ENCODE measurements around the gene CLN6. TPM values are rescaled to one million over a fixed set of nuclear protein-coding genes. Genes with fewer than 3 reads are reported as not detected.
A peak's percentile ranks its signal among the peaks of the same experiment; 100 is the strongest.

The CLN6 gene
- total RNA-seq, 2 experiments from 2014 or later = 8.0 to 8.1 TPM

DNA sequence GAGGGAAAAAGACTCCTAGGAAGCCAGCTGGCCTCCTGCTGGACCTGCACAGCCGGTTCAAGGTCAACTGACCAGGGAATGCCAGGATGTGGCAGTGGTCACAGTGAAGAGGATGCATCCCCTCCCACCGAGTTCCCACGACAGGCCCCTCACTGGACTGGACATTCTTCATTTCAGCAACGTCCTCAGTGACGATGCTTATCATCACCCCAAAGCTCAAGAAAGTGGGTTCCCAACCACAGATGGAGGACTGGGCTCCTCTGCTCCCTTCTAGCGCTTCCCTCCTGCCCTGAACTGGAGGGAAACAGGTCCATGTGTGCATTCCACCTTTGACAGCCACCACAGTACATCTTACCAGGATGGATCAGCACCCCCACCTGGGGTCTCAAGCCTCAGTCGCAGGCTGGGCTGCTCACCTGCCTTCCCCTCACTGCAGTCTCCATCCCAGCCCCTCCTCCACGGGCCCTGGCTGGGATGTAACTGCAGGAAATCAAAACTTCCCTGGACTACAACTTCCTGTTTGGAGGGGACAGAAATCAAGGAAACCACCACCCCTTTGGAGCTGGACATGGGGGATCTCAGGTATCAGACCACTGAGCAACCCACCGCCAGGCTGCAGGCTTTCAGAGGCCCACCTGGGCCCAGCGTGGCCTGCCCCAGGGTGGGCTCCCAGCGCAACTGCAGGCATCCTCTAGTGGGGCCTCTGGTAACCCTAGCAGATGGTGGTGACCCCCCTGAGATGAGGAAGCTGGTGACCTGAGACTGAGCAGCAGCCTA, 31.7 kb downstream of the CLN6 start:
- Histone ChIP-seq H3K27me3 (ENCODE audit: control insufficient read depth in 1 of 2, insufficient read depth in 2 of 2, low read length in 2 of 2) (no peaks in the 10 kb centered on the region), H3K36me3 (ENCODE audit: insufficient read depth, low read length) (peaks cover 7% of the 10 kb centered on the region), H3K27ac (ENCODE audit: low read depth in 1 of 2, low read length in 2 of 2) (no peak overlapping the region), H3K4me3 (ENCODE audit: low read length) (no peak overlapping the region), H3K4me1 (ENCODE audit: insufficient read depth, low read length) (no peaks in the 10 kb centered on the region), H3K9me3 (ENCODE audit: control insufficient read depth in 1 of 2, insufficient read depth in 1 of 2, low read length in 2 of 2) (no peaks in the 10 kb centered on the region)
- Mint-ChIP-seq H3K4me1 (ENCODE audit: low read depth) (no peaks in the 10 kb centered on the region), H3K27me3 (no peaks in the 10 kb centered on the region), H3K9me3 (no peaks in the 10 kb centered on the region), H3K4me3 (no peak overlapping the region), H3K36me3 (ENCODE audit: low read depth) (peaks cover 13% of the 10 kb centered on the region), H3K27ac (peak overlapping the region; percentile 17)
- intact Hi-C loops (cut with DNase I, micrococcal nuclease) = no loop called here
- no peak for DNase-seq
- no peak for TF ChIP-seq CTCF (IDR thresholded peaks at IDR 0.05)
- ChIA-PET CTCF (no interaction called here), POLR2A (no interaction called here)
- ATAC-seq (ENCODE audit: poor library complexity) = no peak

GRCh38 chr15:68197170-68197492, 32.4 kb downstream of the CLN6 start:
- ChIA-PET CTCF (no interaction called here), POLR2A (no interaction called here)

DNA sequence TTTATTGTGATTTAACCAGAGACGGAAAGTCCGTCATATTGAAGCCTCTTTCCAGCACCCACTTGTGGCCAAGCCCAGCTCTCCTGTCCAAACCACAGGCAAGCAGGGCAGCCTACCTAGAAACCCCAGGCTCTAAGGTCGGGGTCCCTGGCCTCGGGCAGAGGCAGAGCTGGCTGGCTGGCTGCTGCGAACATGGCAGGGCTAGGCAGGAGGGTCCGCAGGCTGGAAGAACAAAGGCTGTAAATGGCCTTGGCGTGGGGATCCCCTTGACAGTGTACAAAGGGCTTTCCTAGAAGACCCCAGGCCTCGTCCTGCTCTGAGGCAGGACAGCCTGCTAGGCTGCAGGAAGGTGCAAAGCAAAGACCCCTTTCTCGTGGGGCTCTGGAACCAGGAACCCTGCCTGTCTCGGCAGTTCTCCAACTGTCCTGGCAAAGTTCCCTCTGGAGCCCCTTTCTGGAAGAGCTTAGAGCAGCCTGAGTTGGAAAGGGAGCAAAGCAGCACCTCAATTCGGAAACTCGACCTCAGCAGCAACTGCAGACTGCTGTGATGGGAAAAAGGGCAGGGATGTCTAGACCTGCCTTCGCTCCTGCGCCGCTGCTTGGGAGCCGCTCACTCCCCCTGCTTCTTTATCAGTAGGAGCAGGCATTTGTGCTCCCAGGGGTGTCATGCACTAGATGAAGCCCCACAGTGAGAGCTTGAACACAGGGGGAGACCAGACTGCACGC, 32.9 kb downstream of the CLN6 start:
- CTCF ChIA-PET = no interaction called here
- Histone ChIP-seq H3K4me3 (ENCODE audit: low read length) (no peak overlapping the region), H3K27ac (ENCODE audit: low read depth in 1 of 2, low read length in 2 of 2) (no peak overlapping the region), H3K36me3 (ENCODE audit: insufficient read depth, low read length) (peaks cover 19% of the 10 kb centered on the region), H3K27me3 (ENCODE audit: control insufficient read depth in 1 of 2, insufficient read depth in 2 of 2, low read length in 2 of 2) (no peaks in the 10 kb centered on the region), H3K4me1 (ENCODE audit: insufficient read depth, low read length) (no peaks in the 10 kb centered on the region), H3K9me3 (ENCODE audit: control insufficient read depth in 1 of 2, insufficient read depth in 1 of 2, low read length in 2 of 2) (no peaks in the 10 kb centered on the region)
- Mint-ChIP-seq H3K4me3 (no peak overlapping the region), H3K9me3 (no peaks in the 10 kb centered on the region), H3K27ac (no peak overlapping the region), H3K4me1 (ENCODE audit: low read depth) (no peaks in the 10 kb centered on the region), H3K27me3 (no peaks in the 10 kb centered on the region), H3K36me3 (ENCODE audit: low read depth) (peaks cover 25% of the 10 kb centered on the region)
- intact Hi-C loops (cut with DNase I, micrococcal nuclease) = no loop called here
- POLR2A ChIA-PET = no interaction called here
- no peak for TF ChIP-seq CTCF (IDR thresholded peaks at IDR 0.05)
- DNase-seq (no peak), ATAC-seq (ENCODE audit: poor library complexity) (no peak)

More at GRCh38 chr15:68197170-68197492, 32.4 kb downstream of the CLN6 start:
- no peak for TF ChIP-seq CTCF (IDR thresholded peaks at IDR 0.05)
- H3K27ac Mint-ChIP-seq = no peak overlapping the region
- Histone ChIP-seq H3K4me3 (ENCODE audit: low read length) (no peak overlapping the region), H3K36me3 (ENCODE audit: insufficient read depth, low read length) (peaks cover 13% of the 10 kb centered on the region), H3K4me1 (ENCODE audit: insufficient read depth, low read length) (no peaks in the 10 kb centered on the region), H3K27me3 (ENCODE audit: control insufficient read depth in 1 of 2, insufficient read depth in 2 of 2, low read length in 2 of 2) (no peaks in the 10 kb centered on the region), H3K9me3 (ENCODE audit: control insufficient read depth in 1 of 2, insufficient read depth in 1 of 2, low read length in 2 of 2) (no peaks in the 10 kb centered on the region), H3K27ac (ENCODE audit: low read depth in 1 of 2, low read length in 2 of 2) (no peak overlapping the region)
- H3K27me3 Mint-ChIP-seq = no peaks in the 10 kb centered on the region
- DNase-seq (no peak), ATAC-seq (ENCODE audit: poor library complexity) (no peak)
- no peak overlapping the region for H3K4me3 Mint-ChIP-seq
- no peaks in the 10 kb centered on the region for H3K4me1 Mint-ChIP-seq (ENCODE audit: low read depth)
- H3K9me3 Mint-ChIP-seq = no peaks in the 10 kb centered on the region
- H3K36me3 Mint-ChIP-seq (ENCODE audit: low read depth) = peaks cover 20% of the 10 kb centered on the region
- intact Hi-C loops (cut with DNase I, micrococcal nuclease) = no loop called here
